HFF-Myc (cell line): ENCODE measurements around the gene GAK.

ENCODE experiments used
- DNase-seq: peaks from one replicate; pipeline ENCODE4 v3.0.0-alpha.2; 2011; ENCODE audit warnings: low read depth; ENCODE audit errors: extremely low read depth
- H3K4me3 ChIP-seq: replicated peaks from 2 replicates; pipeline ENCODE4 v1.5.1; 2011; ENCODE audit warnings: low read depth, mild to moderate bottlenecking, control low read depth, low read length
- CTCF ChIP-seq: IDR thresholded peaks from 2 replicates; pipeline ENCODE4 v1.5.1; 2012; ENCODE audit warnings: mild to moderate bottlenecking, low read depth, low read length, control low read depth; ENCODE audit errors: missing control alignments

Gene GAK

GRCh38 chr4:951186-951585 is 19.1 kb upstream of the GAK start:
- TF ChIP-seq CTCF: no peak
- no peak for DNase-seq
- H3K4me3 ChIP-seq: no peak overlapping the region

GRCh38 chr4:950136-951020 is 18.3 kb upstream of the GAK start:
- no peak for DNase-seq
- no peak for TF ChIP-seq CTCF
- H3K4me3 ChIP-seq: no peak overlapping the region

GRCh38 chr4:949656-950055 is 17.5 kb upstream of the GAK start:
- no peak overlapping the region for H3K4me3 ChIP-seq
- no peak for DNase-seq
- no peak for TF ChIP-seq CTCF

- no peak for DNase-seq
- no peak for TF ChIP-seq CTCF
Measured at GRCh38 chr4:948936-949300, 16.8 kb upstream of the GAK start.

GRCh38 chr4:948101-948935 is 16.2 kb upstream of the GAK start:
- no peak for DNase-seq
- no peak for TF ChIP-seq CTCF
- no peak overlapping the region for H3K4me3 ChIP-seq

More at GRCh38 chr4:948936-949300, 16.8 kb upstream of the GAK start:
- H3K4me3 ChIP-seq: no peak overlapping the region

GRCh38 chr4:947491-947971 is 15.4 kb upstream of the GAK start:
- no peak for TF ChIP-seq CTCF
- no peak overlapping the region for H3K4me3 ChIP-seq
- no peak for DNase-seq
